ENCODE measurements around the gene KLF15. TPM values are rescaled to one million over a fixed set of nuclear protein-coding genes. Genes with fewer than 3 reads are reported as not detected.

The KLF15 gene
- total RNA-seq, 4 donors from 2014 or later: 138 to 234 (median 176) TPM

DNA sequence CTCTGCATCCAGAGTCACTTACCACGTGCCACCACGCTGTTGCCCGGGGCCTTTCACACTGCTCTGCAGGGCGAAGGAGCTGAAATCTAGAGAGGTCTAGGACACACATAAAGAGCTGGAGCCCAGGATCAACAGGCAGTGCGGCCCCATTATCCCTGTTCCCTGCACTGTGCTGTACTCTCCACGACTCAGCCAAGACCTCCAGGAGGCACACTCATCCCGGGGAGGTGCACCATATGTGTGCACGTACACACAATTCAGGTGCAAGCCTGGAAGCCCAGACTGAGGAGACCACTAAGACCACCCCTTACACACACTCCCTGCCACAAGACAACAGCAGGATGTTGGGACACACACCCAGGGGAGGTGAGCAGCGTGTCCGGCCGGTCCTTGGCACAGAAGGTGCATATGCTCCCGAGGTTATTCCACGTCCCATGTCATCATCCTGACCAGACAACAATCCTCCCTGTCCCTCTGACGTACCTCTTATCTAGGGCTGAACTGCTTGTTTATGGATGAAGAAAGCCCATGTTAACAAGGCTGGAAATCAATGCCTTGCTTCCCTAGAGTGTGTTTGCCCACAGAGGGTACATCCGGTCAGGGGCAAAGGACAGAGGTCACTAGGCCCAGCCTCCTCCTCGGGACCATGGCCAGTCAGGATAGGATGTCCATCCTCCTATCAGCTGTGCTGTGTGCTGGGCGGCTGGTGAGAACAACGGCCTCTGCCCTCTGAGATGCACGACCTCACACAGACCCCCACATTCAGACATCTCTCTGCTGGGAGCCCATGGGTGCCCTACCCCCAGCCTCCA is 16.1 kb downstream of the KLF15 start:
- 80% methylated on average over 19 of the region's 19 CpGs for WGBS, 2 donors
- Histone ChIP-seq H3K27ac (peak overlapping the region in 3 of 4 donors; percentile 85 to 100 (median 94)), H3K27me3 (no peaks in the 10 kb centered on the region), H3K9me3 (peaks cover 0 to 6% (median 0%) of the 10 kb centered on the region in 4 donors), H3K4me3 (no peak overlapping the region), H3K36me3 (peaks cover 0 to 74% (median 4%) of the 10 kb centered on the region in 3 donors), H3K4me1 (peaks cover 0 to 42% (median 15%) of the 10 kb centered on the region in 4 donors)
- no peak for DNase-seq (ENCODE audit: low spot score in 2 of 2)
- TF ChIP-seq, protein P1, sequence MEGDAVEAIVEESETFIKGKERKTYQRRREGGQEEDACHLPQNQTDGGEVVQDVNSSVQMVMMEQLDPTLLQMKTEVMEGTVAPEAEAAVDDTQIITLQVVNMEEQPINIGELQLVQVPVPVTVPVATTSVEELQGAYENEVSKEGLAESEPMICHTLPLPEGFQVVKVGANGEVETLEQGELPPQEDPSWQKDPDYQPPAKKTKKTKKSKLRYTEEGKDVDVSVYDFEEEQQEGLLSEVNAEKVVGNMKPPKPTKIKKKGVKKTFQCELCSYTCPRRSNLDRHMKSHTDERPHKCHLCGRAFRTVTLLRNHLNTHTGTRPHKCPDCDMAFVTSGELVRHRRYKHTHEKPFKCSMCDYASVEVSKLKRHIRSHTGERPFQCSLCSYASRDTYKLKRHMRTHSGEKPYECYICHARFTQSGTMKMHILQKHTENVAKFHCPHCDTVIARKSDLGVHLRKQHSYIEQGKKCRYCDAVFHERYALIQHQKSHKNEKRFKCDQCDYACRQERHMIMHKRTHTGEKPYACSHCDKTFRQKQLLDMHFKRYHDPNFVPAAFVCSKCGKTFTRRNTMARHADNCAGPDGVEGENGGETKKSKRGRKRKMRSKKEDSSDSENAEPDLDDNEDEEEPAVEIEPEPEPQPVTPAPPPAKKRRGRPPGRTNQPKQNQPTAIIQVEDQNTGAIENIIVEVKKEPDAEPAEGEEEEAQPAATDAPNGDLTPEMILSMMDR (IDR thresholded peaks at IDR 0.05): no peak
- TF ChIP-seq POLR2A (IDR thresholded peaks at IDR 0.05): no peak
- TF ChIP-seq EP300 (IDR thresholded peaks at IDR 0.05): no peak

DNA sequence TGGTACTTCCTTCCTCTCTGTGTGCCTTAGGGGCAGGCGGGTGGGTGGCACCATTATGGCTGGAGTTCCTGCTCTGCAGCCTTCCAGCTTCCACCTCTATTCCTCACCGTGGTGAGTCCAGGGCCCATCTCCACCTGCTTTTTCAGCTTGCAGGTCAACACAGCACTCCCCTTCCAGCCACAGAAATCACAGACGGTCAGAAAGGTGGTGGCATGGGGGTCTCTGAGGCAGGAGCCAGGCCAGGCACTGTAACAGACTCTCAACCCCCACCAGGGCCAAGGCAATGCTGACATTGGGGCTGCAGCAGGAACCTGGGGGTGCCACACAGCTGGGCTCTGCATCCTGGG is 16.6 kb downstream of the KLF15 start:
- Histone ChIP-seq H3K27ac (peak overlapping the region in 3 of 4 donors; percentile 30 to 100 (median 94)), H3K27me3 (no peaks in the 10 kb centered on the region)
- DNase-seq (ENCODE audit: low spot score in 2 of 2): no peak

DNA sequence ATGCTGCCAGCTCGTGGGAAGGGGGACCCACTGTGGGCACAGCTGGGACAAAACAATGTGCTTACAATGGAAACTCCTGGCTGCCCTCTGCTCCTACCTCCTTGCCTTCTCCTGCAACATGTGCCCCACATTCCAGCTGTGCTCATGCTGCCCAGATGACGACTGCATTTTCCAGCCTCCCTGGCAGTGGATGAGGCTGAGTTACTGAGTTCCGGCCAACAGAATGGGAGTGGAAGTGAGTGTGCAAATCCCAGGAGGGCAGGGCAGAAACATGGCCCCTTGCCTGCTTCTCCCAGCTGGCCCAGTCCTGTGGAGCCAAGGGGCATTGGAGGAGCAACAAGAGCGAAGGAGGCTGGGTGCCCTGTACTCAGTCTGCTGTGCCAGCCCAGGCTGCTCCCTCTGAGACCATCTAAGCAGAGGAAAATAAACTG is 17.1 kb downstream of the KLF15 start:
- H3K4me3 ChIP-seq: no peak overlapping the region
- H3K9me3 ChIP-seq: peaks cover 0 to 6% (median 0%) of the 10 kb centered on the region in 4 donors
- H3K4me1 ChIP-seq: peaks cover 0 to 32% (median 12%) of the 10 kb centered on the region in 4 donors
- DNase-seq (ENCODE audit: low spot score in 2 of 2): no peak
- TF ChIP-seq POLR2A (IDR thresholded peaks at IDR 0.05) (no peak), EP300 (IDR thresholded peaks at IDR 0.05) (peak in 1 of 2 donors; percentile 56)
- TF ChIP-seq, protein P1 (IDR thresholded peaks at IDR 0.05): no peak
- H3K27ac ChIP-seq: peak overlapping the region in 3 of 4 donors; percentile 37 to 100 (median 54)
- no peaks in the 10 kb centered on the region for H3K27me3 ChIP-seq
- WGBS, 2 donors: 55 to 61% methylated on average over 4 of the region's 4 CpGs
- H3K36me3 ChIP-seq: peaks cover 0 to 64% (median 0%) of the 10 kb centered on the region in 3 donors

More for the DNA sequence above, 16.6 kb downstream of the KLF15 start:
- H3K4me1 ChIP-seq: peaks cover 0 to 36% (median 12%) of the 10 kb centered on the region in 4 donors
- no peak overlapping the region for H3K4me3 ChIP-seq
- H3K9me3 ChIP-seq: peaks cover 0 to 6% (median 0%) of the 10 kb centered on the region in 4 donors
- H3K36me3 ChIP-seq: peaks cover 0 to 68% (median 4%) of the 10 kb centered on the region in 3 donors
- TF ChIP-seq EP300 (IDR thresholded peaks at IDR 0.05) (no peak), POLR2A (IDR thresholded peaks at IDR 0.05) (no peak)
- TF ChIP-seq, protein P1 (IDR thresholded peaks at IDR 0.05): no peak
- WGBS, 2 donors: 83 to 84% methylated on average over 3 of the region's 3 CpGs

DNA sequence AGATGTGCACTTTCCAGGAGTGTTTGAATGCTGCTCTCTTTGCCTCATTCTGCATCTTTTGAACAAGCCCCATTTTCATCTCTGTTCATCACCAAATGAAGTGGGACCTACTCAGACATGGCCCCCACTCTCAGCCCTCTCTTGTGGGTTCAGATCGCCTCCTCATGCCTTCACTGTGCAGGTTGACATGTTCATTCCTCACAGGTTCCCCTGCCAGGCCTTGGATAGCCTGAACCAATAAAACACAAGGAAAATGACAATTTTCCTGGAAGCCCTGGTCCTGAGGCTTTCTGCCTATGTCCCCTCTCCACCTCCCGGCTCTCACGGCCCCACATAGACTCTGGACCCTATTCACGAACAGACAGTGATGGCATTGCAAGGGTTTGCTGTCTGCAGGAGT is 17.7 kb downstream of the KLF15 start:
- 70 to 87% methylated on average over 4 of the region's 4 CpGs for WGBS, 2 donors
- Histone ChIP-seq H3K9me3 (peaks cover 0 to 6% (median 0%) of the 10 kb centered on the region in 4 donors), H3K36me3 (peaks cover 0 to 58% (median 0%) of the 10 kb centered on the region in 3 donors), H3K4me3 (no peak overlapping the region), H3K4me1 (peaks cover 0 to 26% (median 12%) of the 10 kb centered on the region in 4 donors), H3K27ac (peak overlapping the region in 3 of 4 donors; percentile 37 to 100 (median 54)), H3K27me3 (no peaks in the 10 kb centered on the region)
- peak in 1 of 2 donors; percentile 3 for DNase-seq (ENCODE audit: low spot score in 2 of 2)
- TF ChIP-seq EP300 (IDR thresholded peaks at IDR 0.05): no peak
- TF ChIP-seq POLR2A (IDR thresholded peaks at IDR 0.05): no peak
- TF ChIP-seq, protein P1 (IDR thresholded peaks at IDR 0.05): no peak

DNA sequence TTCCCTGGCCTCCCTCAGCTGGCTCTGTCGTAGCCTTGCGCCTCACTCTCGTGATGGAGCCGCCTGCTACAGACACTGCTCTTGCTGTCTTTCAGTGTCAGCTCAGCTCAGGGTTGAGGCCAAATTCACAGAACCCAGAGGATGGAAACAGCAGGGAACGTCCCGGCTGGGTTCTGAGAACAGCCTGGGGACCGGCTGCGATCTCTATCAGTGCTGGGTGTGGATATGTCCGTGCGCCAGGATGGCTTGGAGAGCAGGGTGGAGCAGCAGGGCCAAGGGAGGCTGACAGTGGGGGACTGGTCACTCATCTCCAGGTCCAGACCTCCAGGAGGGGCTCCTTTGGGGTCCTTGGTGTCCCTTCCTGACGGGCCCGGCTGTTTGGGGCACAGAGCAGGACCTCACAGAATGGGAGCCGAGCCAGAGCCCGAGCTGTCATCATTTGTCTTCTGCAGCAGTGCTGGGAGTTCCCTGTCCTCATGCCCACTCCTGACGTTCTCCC is 18.4 kb downstream of the KLF15 start:
- no peak overlapping the region for H3K4me3 ChIP-seq
- peaks cover 0 to 52% (median 0%) of the 10 kb centered on the region in 3 donors for H3K36me3 ChIP-seq
- H3K27me3 ChIP-seq: no peaks in the 10 kb centered on the region
- WGBS, 2 donors: 48 to 52% methylated on average over 14 to 15 of the region's 15 CpGs
- TF ChIP-seq, protein P1 (IDR thresholded peaks at IDR 0.05): no peak
- TF ChIP-seq EP300 (IDR thresholded peaks at IDR 0.05) (no peak), POLR2A (IDR thresholded peaks at IDR 0.05) (no peak)
- peaks cover 0 to 6% (median 0%) of the 10 kb centered on the region in 4 donors for H3K9me3 ChIP-seq
- no peak for DNase-seq (ENCODE audit: low spot score in 2 of 2)
- H3K4me1 ChIP-seq: peaks cover 0 to 20% (median 7%) of the 10 kb centered on the region in 4 donors
- peak overlapping the region in 2 of 4 donors; percentile 23 to 100 for H3K27ac ChIP-seq
